ENCODE data around the gene RLIM. TPM values are rescaled to one million over a fixed set of nuclear protein-coding genes. Genes with fewer than 3 reads are reported as not detected.
A peak's percentile ranks its signal among the peaks of the same experiment; 100 is the strongest.

Gene RLIM
- polyA plus RNA-seq, 1 of the 3 experiments (the other 2 are of a cell fraction) = 4.9 TPM

DNA sequence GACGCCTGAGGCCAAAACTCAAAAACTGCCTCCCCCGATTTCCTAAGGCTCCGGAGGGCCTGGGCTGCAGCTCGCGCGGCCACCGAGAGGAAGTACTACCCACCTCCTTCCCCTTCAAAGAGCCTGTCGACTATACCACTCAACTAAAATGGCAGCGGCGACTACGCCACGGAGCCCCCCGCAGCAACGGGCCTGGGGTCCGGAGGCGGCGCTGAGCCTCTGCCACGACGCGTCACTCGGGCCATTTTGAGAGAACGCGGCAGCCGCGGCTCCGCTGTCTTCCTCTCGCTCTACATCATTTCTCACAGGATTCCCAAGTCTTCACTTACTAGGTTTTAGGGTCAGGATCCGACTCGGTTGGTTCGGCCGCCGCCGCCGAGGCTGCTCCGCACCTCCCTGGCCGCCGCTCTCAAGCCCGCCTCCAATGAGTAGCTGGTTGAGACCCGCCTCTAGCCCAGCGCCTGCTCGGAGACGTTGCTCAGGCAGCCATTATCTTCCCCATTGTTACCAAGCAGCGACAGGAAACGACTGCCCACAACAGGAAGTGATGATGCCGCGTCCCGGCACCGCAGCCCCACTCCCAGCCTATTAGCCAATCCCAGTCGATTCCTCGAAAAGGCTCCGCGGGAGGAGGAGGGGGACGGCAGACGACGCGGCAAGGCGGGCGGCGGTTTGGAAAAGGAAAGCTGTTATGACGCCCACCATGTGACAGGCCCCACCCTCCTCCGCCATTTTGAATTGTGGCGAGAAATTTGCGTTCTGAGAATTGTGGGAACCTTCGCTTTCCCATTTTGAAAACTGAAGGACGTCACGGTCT lies at the start of gene RLIM (continued):
- TF ChIP-seq SIN3A (IDR thresholded peaks at IDR 0.05; ENCODE audit: borderline replicate concordance, low read depth, low read length) (0 out of 2 replicates have a peak, but pooled peaks have one; percentile 28), NRF1 (IDR thresholded peaks at IDR 0.05; ENCODE audit: low read depth, low read length) (no peak), CHD2 (IDR thresholded peaks at IDR 0.05; ENCODE audit: low read length, partially characterized antibody) (peak; percentile 40), TEAD4 (IDR thresholded peaks at IDR 0.05; ENCODE audit: borderline replicate concordance, insufficient read depth) (no peak), MEF2A (IDR thresholded peaks at IDR 0.05; ENCODE audit: borderline replicate concordance, low read depth) (no peak), TCF12 (IDR thresholded peaks at IDR 0.05) (no peak), IRF3 (IDR thresholded peaks at IDR 0.05; ENCODE audit: low read depth, low read length) (no peak)
- TF ChIP-seq, protein P1, sequence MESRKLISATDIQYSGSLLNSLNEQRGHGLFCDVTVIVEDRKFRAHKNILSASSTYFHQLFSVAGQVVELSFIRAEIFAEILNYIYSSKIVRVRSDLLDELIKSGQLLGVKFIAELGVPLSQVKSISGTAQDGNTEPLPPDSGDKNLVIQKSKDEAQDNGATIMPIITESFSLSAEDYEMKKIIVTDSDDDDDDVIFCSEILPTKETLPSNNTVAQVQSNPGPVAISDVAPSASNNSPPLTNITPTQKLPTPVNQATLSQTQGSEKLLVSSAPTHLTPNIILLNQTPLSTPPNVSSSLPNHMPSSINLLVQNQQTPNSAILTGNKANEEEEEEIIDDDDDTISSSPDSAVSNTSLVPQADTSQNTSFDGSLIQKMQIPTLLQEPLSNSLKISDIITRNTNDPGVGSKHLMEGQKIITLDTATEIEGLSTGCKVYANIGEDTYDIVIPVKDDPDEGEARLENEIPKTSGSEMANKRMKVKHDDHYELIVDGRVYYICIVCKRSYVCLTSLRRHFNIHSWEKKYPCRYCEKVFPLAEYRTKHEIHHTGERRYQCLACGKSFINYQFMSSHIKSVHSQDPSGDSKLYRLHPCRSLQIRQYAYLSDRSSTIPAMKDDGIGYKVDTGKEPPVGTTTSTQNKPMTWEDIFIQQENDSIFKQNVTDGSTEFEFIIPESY (IDR thresholded peaks at IDR 0.05; ENCODE audit: borderline replicate concordance, low read depth) = no peak

- no peak for DNase-seq
Observed at GRCh38 chrX:74656079-74656745, 41.8 kb upstream of the RLIM start.

More at GRCh38 chrX:74656079-74656745, 41.8 kb upstream of the RLIM start:
- Histone ChIP-seq H3K4me3 (ENCODE audit: low read depth in 2 of 2, low read length in 1 of 2) (no peak overlapping the region), H3K9me2 (no peaks in the 10 kb centered on the region), H3K36me3 (replicated peaks in 1 of 2; ENCODE audit: control insufficient read depth in 1 of 2, insufficient read depth in 2 of 2, low read length in 1 of 2) (no peaks in the 10 kb centered on the region), H3K4me1 (ENCODE audit: control insufficient read depth in 1 of 2, insufficient read depth in 2 of 2, low read depth in 1 of 2, low read length in 1 of 2) (no peaks in the 10 kb centered on the region), H3K27me3 (ENCODE audit: insufficient read depth) (no peaks in the 10 kb centered on the region), H3K9ac (no peak overlapping the region), H3F3A (replicated peaks; ENCODE audit: insufficient read depth) (no peaks in the 10 kb centered on the region), H3K79me2 (ENCODE audit: insufficient read depth) (no peaks in the 10 kb centered on the region), H3K9me3 (no peaks in the 10 kb centered on the region), H3K4me2 (no peak overlapping the region), H3K27ac (ENCODE audit: low read depth in 2 of 2, low read length in 1 of 2) (no peak overlapping the region), H4K20me1 (ENCODE audit: insufficient read depth) (no peaks in the 10 kb centered on the region), H2AFZ (ENCODE audit: low read depth) (no peak overlapping the region)
- 19% methylated on average over 3 of the region's 6 CpGs for WGBS (ENCODE audit: low lambda C conversion rate)
- POLR2A ChIA-PET = no interaction called here
- CTCF ChIA-PET = no interaction called here
- no peak for TF ChIP-seq SIN3A (IDR thresholded peaks at IDR 0.05; ENCODE audit: borderline replicate concordance, low read depth, low read length)
- TF ChIP-seq, protein P2, sequence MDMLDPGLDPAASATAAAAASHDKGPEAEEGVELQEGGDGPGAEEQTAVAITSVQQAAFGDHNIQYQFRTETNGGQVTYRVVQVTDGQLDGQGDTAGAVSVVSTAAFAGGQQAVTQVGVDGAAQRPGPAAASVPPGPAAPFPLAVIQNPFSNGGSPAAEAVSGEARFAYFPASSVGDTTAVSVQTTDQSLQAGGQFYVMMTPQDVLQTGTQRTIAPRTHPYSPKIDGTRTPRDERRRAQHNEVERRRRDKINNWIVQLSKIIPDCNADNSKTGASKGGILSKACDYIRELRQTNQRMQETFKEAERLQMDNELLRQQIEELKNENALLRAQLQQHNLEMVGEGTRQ (IDR thresholded peaks at IDR 0.05; ENCODE audit: borderline replicate concordance, low read depth, low read length) = no peak
- no peak for TF ChIP-seq FOSL2 (IDR thresholded peaks at IDR 0.05; ENCODE audit: borderline replicate concordance, low read depth)
- no peak for TF ChIP-seq CTCF (IDR thresholded peaks at IDR 0.05)
- TF ChIP-seq GABPA (IDR thresholded peaks at IDR 0.05; ENCODE audit: low read depth) = no peak
- TF ChIP-seq RFX5 (IDR thresholded peaks at IDR 0.05; ENCODE audit: low read length) = no peak
- TF ChIP-seq TCF12 (IDR thresholded peaks at IDR 0.05) = no peak
- no peak for TF ChIP-seq USF1 (IDR thresholded peaks at IDR 0.05; ENCODE audit: borderline replicate concordance, low read depth)
- TF ChIP-seq NFIC (IDR thresholded peaks at IDR 0.05; ENCODE audit: borderline replicate concordance) = no peak
- TF ChIP-seq MEF2A (IDR thresholded peaks at IDR 0.05; ENCODE audit: borderline replicate concordance, low read depth) = no peak
- no peak for TF ChIP-seq NRF1 (IDR thresholded peaks at IDR 0.05; ENCODE audit: low read depth, low read length)
- TF ChIP-seq, protein P1 (IDR thresholded peaks at IDR 0.05; ENCODE audit: borderline replicate concordance, low read depth) = no peak

Measured in SK-N-SH (cell line).